HG02623 (cell line): ENCODE results near the gene HOXA10.

Experiments
- ATAC-seq: cut with Tn5 transposase; IDR thresholded peaks from one replicate; pipeline ENCODE4 v1.9.1; 2021; ENCODE audit warnings: moderate library complexity; ENCODE audit not compliant: unreplicated experiment

Gene HOXA10

DNA sequence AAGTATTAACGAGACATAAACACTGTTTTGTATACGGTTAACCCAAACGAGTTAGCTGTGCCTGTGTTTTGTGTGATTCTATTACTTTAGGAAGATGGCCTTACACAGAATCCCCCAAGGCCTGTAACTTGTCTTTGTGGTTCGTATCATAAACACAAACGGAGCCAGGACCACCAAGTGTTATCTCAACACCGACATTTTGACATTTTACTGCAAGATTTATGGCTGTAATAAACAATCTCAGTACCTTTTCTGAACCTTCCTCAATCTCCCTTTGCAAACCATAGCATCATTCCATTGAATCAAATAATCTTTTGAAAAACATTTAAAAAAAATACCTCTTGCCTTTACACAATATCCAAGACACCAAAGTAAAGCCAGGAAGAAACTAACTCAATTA is 41.1 kb downstream of the HOXA10 start:
- no peak for ATAC-seq

DNA sequence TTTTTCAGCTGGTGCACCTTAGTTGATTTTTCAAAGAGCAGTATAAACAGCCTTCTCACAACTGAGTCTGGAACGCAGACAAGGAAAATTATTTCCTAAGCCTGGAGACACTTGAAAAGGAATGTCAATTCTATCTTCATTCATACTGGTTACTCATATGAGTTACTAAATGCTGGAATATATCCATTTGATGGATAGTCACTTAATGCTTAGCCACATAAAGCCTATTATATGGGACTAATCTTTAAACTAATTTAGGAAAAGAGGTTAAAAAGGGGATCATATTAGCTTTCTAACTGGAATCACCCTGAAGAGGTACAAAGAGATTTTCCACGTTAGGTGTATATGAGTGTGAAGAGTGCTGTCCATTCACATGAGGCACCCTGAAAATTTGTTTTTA is 41.9 kb downstream of the HOXA10 start:
- no peak for ATAC-seq

DNA sequence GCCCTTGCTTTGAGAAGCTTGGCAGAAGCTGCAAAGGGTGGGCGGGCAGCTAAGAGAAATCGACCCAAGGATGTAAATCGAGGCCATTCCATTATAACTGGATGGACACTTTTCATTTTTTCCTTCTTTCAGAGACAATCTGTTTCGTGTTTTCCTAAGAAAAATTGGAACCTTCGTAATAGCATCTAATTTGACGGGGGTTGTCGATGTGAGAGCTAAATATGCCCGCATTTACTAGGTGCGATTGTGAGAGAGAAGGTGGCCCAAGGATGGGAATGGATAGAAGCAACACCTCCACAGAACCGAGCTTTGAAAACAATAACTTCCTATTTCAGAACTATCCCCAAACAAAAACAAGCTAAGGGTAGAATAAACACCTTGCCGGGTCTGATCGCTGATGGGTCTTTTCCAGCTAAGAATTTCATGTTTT is 42.7 kb downstream of the HOXA10 start:
- ATAC-seq, result no peak

DNA sequence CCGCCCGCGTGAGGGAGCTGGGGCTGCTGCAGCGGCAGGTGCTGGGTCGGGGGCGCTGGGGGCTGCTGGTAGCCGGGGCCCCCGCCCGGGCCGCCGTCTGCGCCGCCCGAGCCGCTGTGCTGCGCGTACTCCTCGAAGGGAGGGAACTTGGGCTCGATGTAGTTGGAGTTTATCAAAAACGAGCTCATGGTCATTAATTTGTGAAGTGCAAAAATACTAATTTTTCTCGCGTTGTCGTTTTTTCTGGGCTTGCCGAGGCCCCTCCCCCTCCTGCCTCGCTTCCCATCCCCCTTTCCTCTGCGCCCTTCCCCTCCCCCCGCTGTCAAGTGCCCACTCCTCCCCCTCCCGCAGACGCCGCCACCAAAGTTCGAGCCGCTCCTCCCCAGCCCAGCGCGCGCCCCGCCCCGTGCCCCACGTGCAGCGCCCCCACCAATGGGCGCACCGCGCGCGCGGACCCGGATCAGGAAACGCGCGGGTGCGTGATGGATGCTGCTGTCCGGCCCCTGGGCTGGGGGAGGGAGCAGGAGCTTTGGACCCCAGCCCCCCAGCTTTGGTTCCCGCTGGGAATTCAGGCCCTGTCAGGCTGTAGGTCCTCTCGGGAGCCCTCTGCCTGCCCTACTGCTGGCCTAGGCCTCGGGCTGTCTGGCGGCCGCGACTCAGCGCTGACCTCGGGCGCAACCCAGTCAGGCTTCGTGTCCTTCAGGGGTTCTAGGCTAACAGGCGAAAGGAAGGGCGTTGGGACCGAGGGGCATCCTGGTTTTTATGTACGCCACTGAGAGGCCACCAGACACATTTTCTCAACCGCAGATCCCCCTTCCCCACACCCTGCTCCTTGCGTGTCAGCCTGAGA is 43.4 kb downstream of the HOXA10 start, which contains the start of gene HOXA4:
Gene HOXA4, minus strand, starts transcription at position 218 of the 850 bp plus-strand sequence. Its CDS starts 24 bp downstream, at position 194.
- no peak for ATAC-seq

DNA sequence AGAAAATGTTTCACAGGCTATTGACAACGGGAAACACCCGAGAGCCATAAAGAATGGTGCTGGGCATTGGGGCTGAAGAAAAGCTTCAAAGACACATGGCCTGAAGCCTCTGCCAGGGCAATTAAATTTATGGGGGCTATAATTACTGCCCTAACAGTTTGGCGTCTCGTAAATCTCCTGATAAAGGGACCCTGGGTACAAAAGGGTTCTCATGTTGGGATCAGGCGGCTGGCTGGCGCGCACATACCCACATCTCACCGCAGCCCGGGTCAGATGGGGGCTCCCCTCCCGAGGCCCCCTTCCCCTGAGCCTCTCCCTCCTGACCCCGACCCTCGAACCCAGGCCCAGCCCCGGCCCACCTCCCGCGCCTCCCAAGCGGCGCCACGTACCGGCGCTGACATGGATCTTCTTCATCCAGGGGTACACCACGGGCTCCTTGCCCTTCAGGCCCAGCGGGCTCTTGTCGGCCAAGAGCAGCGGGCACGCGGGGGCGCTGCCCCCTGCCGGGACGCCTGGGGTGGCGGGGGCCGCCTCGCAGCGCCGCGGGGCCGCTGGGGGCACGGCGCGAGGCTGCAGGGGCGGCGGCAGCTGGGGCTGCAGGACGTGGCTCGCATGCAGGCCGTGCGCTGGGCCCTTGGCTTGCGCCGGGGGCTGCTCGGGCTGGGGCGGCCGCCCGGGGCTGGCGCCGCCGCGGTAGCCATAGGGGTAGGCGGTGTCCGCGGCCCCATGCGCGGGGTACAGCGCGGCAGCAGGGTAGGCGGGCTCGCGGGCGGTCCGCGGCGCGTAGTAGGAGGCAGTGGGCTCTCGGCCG is 44.2 kb downstream of the HOXA10 start:
- ATAC-seq, result no peak

DNA sequence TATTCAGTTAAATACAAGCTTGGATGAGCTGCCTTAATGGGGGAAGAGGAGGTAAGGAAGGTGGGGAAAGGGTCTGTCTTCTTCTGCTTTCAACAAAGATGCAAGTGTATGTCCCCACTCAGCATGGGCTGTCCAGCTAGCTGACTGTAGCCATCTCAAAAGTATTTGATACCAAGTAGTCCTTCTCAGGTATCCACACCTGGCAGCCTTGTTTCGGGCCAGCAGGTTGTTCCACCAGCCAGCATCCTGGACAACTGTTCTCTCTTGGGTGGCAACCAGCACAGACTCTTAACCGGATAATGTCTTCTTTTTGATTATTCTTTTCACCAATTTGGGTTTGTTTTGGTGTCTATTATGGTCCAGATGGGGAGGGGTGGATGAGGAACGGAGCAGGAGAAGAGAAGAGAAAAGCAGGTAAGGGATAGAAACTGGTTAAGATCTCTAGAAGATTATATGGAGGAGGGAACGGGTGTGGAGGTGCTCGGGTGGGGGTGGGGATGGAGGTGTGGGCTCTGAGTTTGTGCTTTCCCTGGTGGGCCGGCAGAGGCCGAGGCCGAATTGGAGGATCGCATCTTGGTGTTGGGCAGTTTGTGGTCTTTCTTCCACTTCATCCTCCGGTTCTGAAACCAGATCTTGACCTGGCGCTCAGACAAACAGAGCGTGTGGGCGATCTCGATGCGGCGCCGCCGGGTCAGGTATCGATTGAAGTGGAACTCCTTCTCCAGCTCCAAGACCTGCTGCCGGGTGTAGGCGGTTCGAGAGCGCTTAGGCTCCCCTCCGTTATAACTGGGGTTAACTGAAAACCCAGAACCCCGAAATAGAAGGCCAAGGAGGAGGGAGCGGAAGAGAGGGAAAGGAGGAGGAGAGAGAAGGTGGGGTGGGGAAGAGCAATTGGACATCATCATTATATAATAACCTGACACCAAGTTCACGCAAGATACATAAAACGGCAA is 45.1 kb downstream of the HOXA10 start:
- no peak for ATAC-seq

DNA sequence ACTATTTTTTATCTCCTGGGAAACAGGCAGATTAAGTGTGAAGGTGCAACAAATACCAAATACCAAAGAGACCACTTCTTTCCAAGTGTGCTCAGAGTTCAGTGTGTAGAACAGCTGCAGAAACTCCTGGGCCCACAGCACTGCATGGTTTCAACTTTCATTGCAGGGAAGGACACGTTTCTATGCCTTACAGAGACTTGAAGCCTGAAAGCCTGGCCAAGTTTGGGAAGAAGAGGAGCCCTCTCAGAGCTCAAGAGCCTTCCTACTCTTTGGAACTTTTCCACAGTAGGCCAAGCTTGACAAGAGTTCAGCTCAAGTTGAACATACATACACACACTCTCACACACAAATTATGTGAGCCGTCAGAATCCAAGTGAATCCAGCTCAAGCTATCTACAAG is 46.1 kb downstream of the HOXA10 start:
- no peak for ATAC-seq

DNA sequence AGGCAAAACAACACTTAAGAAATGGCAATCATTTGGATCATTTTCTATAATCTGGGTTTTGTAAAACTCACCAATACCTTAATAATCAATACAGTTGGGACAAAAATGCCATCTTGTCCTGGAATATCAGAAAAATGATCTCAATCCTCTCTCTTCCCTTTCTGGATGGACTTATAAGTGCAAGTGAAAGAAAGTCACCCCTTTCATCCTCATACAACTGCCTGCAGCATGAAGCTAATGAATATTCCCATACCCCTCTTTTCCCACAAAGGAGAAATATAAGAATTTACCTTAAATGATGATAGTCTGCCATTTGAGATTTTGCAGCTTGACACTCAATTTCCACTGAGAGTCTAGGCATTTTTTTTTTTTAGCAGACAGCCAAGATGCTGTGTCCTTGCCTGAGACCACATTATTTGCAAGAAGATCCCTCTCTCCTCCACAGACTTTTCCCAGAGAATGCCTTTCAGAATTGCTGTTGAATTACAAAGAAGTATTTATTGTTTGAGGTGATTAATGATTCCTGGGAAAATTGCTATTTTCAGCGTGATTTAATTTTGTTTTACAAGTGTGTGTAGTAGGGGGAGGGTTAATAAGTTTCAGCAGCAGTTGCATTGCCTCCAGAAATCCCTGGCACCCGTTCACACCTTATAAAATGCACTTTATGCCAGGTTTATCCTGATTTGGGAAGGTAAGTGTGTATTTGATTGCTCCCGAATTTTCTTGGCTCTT is 47.4 kb downstream of the HOXA10 start:
- no peak for ATAC-seq

DNA sequence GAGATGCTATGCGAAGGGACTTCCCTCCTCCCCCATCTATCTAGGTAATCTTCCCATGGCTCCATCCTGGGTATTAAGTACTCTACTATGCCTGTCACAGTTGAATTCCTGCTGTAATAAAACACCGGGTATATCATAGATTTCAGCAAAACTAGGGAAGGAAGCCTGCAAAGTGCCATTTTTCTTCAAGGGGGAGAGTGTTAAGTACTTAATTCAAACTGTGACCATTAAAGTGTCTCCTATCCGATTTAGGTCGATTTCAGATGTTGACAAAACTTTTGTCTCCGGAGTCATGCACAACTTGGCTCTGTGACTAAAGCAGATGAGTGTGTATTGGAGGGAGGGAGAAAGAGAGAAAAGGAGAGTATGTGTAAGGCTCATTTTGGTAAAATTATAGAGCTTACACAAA is 48.1 kb downstream of the HOXA10 start:
- ATAC-seq, result no peak

DNA sequence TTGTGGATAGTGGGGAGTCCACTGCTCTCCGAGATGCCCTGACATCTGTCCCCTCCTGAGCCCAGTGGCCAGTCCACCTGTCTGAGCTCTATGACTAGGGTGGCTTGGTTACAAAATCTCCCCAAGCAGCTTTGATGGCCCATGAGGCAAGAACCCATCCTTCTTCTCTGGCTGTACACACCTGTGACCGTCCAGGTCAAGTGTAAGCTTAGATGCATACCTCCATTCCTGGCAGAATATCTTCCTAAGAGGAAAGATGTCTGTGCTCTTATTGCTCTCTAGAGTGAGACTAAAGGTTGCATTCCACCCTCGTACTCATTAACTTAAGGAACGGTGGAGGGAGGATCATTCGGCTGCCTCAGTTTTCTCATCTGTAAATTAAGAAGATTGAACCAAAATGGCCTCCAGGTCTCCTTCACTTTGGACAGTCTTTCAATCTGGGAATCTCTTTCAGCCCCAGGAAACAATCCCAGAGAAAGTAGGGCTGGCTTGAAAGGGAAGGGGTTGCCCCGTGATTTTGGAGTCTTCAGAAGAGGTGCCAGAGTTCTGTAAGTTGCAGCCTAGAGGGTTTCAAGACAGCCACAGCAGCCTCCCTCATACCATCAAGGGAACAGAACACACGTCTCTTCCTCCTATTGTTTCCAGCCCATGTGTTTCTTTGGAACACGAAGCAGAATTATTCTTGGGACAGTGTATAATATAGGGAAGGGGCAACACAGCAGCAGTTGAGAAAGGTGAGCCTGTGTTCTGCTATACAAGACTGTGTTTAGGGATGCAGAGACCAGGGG is 49.0 kb downstream of the HOXA10 start:
- ATAC-seq, result no peak

DNA sequence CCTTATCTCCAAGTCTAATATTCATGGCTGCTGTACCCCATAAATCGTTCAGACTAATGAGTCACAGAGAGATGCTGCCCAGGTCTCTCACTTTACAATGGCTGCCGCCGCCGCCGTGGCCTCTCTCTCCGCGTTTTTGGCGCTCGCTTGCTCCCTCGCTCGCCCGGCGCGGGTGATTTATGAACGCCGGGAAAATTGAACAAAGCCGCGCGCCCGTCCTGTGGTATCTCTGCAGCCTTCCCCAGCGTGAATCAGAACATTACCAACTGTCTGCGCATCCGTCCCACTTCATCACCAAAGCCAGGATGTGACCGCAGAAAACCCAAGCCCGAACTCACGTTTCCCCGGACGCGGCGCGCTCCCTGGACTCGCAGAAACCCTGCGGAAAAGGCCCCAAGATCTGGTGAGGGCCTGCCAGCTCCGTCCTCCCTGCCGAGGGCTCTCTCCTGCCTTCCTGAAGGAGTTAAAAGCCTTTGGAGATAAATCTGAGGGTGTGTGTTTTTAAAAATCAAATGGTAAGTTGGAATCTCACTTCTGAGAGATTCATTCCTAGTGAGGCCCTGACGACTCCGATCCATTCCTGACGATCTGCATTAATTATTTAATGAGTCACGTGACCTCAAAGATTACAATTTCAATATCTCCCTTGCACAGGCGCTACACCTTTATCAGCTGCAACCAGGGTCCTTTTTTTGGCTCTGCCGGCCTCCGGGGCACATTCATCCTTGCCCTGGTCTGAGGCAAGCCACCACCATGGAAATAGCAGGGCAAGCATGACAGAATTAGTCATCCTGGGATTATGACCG is 49.8 kb downstream of the HOXA10 start:
- ATAC-seq, result no peak

DNA sequence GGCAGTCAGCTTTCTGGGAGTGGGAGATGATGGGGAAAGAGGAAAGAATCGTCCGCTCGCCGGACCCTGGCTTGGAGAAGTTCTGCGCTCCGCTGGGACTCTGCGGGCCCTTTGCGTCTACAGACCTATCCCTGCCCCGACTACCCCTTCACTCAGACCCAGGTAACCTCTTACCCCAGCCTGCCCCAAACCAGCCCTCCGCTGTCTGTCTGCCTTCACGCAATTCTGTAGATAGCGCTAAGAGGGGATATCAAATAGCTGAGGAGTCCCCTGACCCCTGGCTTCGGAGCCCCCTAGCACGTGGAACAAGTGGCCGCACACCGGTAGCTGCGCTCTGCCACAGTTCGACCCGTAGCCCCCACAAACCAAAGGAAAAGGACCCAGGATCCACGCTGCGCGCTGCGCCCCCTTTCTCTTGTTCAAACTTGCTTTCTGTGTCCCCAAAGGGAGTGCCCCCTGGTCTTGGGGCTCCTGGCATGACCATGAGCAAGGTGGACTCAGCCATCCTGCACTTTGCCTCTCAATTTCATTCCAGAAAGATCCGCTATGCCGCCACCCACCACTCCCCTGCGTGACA is 50.6 kb downstream of the HOXA10 start:
- no peak for ATAC-seq

DNA sequence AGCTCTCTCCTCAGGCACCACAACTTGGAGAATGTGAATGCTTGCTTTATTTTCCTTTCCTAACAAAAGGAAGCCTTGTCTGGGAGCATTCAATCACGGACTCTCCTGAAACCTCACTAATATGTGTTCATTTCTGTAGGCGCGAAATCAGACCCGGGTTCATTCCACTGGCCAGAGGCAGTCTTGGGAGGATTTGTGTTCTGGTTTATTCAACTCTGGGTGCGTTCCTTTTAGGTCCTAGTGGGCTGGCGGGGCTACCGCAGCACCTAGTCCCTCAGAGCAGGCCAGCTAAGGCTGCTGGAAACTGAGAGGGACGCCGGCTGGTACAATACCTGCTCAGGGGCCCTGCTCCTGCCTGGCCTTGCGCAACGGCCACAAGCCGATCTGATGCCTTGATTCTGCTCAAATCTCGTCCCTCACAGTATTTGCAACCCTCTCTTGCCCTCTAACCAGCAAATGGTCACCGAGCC is 51.1 kb downstream of the HOXA10 start:
- ATAC-seq, result no peak

DNA sequence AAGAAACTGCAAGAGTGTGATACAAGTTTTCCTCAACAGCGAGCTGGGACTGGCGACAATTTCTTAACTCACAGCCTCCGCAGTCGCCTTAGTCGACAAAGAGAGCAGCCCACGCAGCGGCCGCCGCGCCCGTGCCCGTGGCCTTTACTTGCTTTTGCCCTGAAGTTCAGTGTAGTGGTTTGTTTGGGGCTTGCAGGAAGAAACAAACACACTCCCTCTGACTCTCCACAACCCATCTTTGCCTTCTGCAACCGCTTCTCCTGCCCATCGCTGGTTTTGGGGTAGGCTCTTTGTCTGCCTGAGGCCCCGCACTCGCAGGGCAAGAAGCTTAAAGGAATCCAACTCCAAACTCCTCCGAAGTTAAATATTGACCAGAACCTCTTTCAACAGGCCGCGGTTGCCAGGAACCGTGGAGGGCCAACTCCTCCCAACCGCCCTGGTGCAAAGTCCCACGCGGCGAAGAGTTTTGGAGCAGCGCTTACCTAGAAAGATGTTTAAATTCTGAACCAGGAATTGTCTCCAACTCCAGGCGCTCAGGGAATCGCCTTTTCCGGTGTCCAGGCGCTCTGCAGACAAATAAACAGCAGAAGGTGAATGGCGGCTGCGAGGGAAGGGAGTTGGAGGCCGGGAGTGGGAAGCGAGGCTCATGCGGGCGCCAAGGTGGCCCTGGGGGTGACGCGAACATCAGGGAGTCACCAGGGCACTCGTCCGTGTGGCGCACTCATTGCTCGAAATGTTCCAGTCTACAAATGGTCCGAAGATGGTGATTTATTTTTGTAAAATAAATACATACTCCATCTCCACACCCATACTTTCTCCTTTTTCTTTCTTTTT is 51.8 kb downstream of the HOXA10 start:
- ATAC-seq, result no peak

DNA sequence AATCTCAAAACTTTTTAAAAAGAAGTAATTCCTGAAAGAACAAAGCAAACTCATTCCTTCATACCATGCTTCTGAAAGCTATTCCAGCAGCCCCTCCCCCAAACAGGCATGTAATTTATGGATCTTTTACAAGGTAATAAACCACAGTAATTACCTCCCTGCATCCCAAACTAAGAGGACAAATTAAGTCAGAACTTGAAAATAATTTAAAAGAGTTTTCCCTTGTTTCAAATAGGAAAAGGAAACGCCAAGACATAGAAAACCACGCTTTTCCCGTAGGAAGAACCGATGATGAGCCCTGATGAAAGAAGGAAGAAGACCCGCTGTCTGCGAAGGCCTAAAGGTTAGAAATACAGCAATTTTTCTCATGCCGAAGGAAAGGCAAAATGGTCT is 52.4 kb downstream of the HOXA10 start:
- no peak for ATAC-seq
